Measurements from ENCODE around the gene CEP128.

CEP128 gene

GRCh38 chr14:80493620-80494019 lies 447.9 kb downstream of the CEP128 start:
- no peaks in the 10 kb centered on the region for H3K27me3 ChIP-seq
- H3K4me1 ChIP-seq (ENCODE audit: control insufficient read depth in 1 of 2, insufficient read depth in 1 of 2, low read depth in 1 of 2, low read length in 1 of 2), result no peaks in the 10 kb centered on the region
- no peak overlapping the region for H3K4me3 ChIP-seq (ENCODE audit: low read depth in 1 of 2, low read length in 1 of 2)
- H3K9me3 ChIP-seq, result no peaks in the 10 kb centered on the region
- no peak overlapping the region for H3K27ac ChIP-seq
- no peaks in the 10 kb centered on the region for H3K36me3 ChIP-seq
- no peak for TF ChIP-seq CTCF (IDR thresholded peaks at IDR 0.05)

GRCh38 chr14:80491650-80492049 lies 449.9 kb downstream of the CEP128 start:
- Histone ChIP-seq H3K4me3 (ENCODE audit: low read depth in 1 of 2, low read length in 1 of 2) (no peak overlapping the region), H3K9me3 (no peaks in the 10 kb centered on the region), H3K36me3 (no peaks in the 10 kb centered on the region), H3K27ac (no peak overlapping the region), H3K27me3 (no peaks in the 10 kb centered on the region), H3K4me1 (ENCODE audit: control insufficient read depth in 1 of 2, insufficient read depth in 1 of 2, low read depth in 1 of 2, low read length in 1 of 2) (no peaks in the 10 kb centered on the region)
- no peak for TF ChIP-seq CTCF (IDR thresholded peaks at IDR 0.05)

- H3K27me3 ChIP-seq, result no peaks in the 10 kb centered on the region
- H3K36me3 ChIP-seq, result no peaks in the 10 kb centered on the region
- H3K4me3 ChIP-seq (ENCODE audit: low read depth in 1 of 2, low read length in 1 of 2), result no peak overlapping the region
- no peaks in the 10 kb centered on the region for H3K4me1 ChIP-seq (ENCODE audit: control insufficient read depth in 1 of 2, insufficient read depth in 1 of 2, low read depth in 1 of 2, low read length in 1 of 2)
- H3K9me3 ChIP-seq, result no peaks in the 10 kb centered on the region
- H3K27ac ChIP-seq, result no peak overlapping the region
- no peak for TF ChIP-seq CTCF (IDR thresholded peaks at IDR 0.05)
These were observed 450.4 kb downstream of the CEP128 start for GRCh38 chr14:80491131-80491530.

- TF ChIP-seq CTCF (IDR thresholded peaks at IDR 0.05), result no peak
- no peaks in the 10 kb centered on the region for H3K4me1 ChIP-seq (ENCODE audit: control insufficient read depth in 1 of 2, insufficient read depth in 1 of 2, low read depth in 1 of 2, low read length in 1 of 2)
These were observed 452.0 kb downstream of the CEP128 start for GRCh38 chr14:80489513-80489912.

GRCh38 chr14:80485764-80486163 lies 455.8 kb downstream of the CEP128 start:
- Histone ChIP-seq H3K4me1 (ENCODE audit: control insufficient read depth in 1 of 2, insufficient read depth in 1 of 2, low read depth in 1 of 2, low read length in 1 of 2) (no peaks in the 10 kb centered on the region), H3K9me3 (no peaks in the 10 kb centered on the region), H3K27ac (no peak overlapping the region), H3K27me3 (no peaks in the 10 kb centered on the region), H3K4me3 (ENCODE audit: low read depth in 1 of 2, low read length in 1 of 2) (no peak overlapping the region), H3K36me3 (no peaks in the 10 kb centered on the region)
- no peak for TF ChIP-seq CTCF (IDR thresholded peaks at IDR 0.05)

More at GRCh38 chr14:80489513-80489912, 452.0 kb downstream of the CEP128 start:
- H3K27ac ChIP-seq, result no peak overlapping the region
- H3K36me3 ChIP-seq, result no peaks in the 10 kb centered on the region
- no peak overlapping the region for H3K4me3 ChIP-seq (ENCODE audit: low read depth in 1 of 2, low read length in 1 of 2)
- no peaks in the 10 kb centered on the region for H3K27me3 ChIP-seq
- no peaks in the 10 kb centered on the region for H3K9me3 ChIP-seq

- TF ChIP-seq CTCF (IDR thresholded peaks at IDR 0.05), result no peak
- Histone ChIP-seq H3K36me3 (no peaks in the 10 kb centered on the region), H3K4me1 (ENCODE audit: control insufficient read depth in 1 of 2, insufficient read depth in 1 of 2, low read depth in 1 of 2, low read length in 1 of 2) (no peaks in the 10 kb centered on the region), H3K27me3 (no peaks in the 10 kb centered on the region), H3K27ac (no peak overlapping the region), H3K4me3 (ENCODE audit: low read depth in 1 of 2, low read length in 1 of 2) (no peak overlapping the region), H3K9me3 (no peaks in the 10 kb centered on the region)
These were observed 458.2 kb downstream of the CEP128 start for GRCh38 chr14:80483331-80483730.
